Cardiac muscle cell (in vitro differentiated cells and primary cell): Measurements from ENCODE around the gene SWAP70. TPM values are rescaled to one million over a fixed set of nuclear protein-coding genes. Genes with fewer than 3 reads are reported as not detected.
"Not testable (repeated sequence)": the region's sequence is repeated elsewhere in the genome, so short reads cannot be mapped to it uniquely, and the experiment has no call there.

Experiments
- DNase-seq, 2 donors: peaks; one replicate each; pipeline versions ENCODE4 v3.0.0 to v3.0.0-alpha.2; 2010 to 2017; ENCODE audit warnings: low read depth in 1 of 2, low spot score in 1 of 2
- H3K27ac ChIP-seq: fragments of 200-600 bp; sonication (generic); 2 replicates; pipeline ENCODE4 v1.5.1; 2016
- H3K27me3 ChIP-seq: fragments of 200-600 bp; sonication (generic); 2 replicates; pipeline ENCODE4 v1.6.0; 2016; ENCODE audit warnings: control low read depth
- H3K36me3 ChIP-seq: fragments of 200-600 bp; sonication (generic); 2 replicates; pipeline ENCODE4 v1.5.1; 2016; ENCODE audit warnings: control low read depth
- H3K4me1 ChIP-seq: fragments of 200-600 bp; sonication (generic); 2 replicates; pipeline ENCODE4 v1.8.1; 2017; ENCODE audit warnings: low read depth, mild to moderate bottlenecking, mixed run types
- H3K4me3 ChIP-seq: fragments of 200-600 bp; sonication (generic); 2 replicates; pipeline ENCODE4 v1.5.1; 2016; ENCODE audit warnings: mild to moderate bottlenecking
- H3K9me3 ChIP-seq: fragments of 200-600 bp; sonication (generic); 2 replicates; pipeline ENCODE4 v1.5.1; 2017; ENCODE audit warnings: low read depth, mild to moderate bottlenecking, control low read depth
- polyA plus RNA-seq: library from polyadenylated mRNA; unstranded; fragments of >200 nt; fragmentation: Nextera tagmentation; extraction: Ambion mirVana; gene quantifications from 2 replicates; pipeline ENCODE4 v1.2.1, GENCODE V29; 2016
- total RNA-seq: library from RNA; depleted of rRNA; stranded (reverse); fragments of >200 nt; gene quantifications from 2 replicates; pipeline ENCODE4 v1.2.3, GENCODE V29; 2016
- TF ChIP-seq, protein P1 (sequence below): IDR thresholded peaks from 2 replicates; pipeline ENCODE4 v1.5.1; 2012; ENCODE audit warnings: low read depth, mild to moderate bottlenecking, low read length

SWAP70 gene
- total and polyA plus RNA-seq, 2 experiments from 2014 or later, result 10.9 to 11.1 TPM

DNA sequence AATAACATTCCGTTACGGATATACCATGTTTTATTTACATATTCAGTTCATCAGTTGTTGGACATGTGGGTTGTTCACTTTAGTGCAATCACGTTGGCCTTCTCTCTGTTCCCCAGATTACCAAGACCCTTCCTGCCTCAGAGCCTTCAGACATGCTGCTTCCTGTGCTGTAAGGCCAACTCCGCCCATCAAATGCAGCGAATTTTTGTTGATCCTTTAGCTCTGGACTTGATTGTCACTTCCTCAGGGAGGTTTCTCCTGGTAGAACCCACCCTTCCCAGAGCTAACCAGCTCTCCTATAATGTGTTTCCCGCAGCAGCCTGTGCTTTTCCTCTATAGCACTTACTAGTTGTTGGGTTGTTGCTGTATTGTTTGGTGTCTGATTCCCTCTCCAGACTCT lies 39.4 kb downstream of the SWAP70 start:
- TF ChIP-seq, protein P1, sequence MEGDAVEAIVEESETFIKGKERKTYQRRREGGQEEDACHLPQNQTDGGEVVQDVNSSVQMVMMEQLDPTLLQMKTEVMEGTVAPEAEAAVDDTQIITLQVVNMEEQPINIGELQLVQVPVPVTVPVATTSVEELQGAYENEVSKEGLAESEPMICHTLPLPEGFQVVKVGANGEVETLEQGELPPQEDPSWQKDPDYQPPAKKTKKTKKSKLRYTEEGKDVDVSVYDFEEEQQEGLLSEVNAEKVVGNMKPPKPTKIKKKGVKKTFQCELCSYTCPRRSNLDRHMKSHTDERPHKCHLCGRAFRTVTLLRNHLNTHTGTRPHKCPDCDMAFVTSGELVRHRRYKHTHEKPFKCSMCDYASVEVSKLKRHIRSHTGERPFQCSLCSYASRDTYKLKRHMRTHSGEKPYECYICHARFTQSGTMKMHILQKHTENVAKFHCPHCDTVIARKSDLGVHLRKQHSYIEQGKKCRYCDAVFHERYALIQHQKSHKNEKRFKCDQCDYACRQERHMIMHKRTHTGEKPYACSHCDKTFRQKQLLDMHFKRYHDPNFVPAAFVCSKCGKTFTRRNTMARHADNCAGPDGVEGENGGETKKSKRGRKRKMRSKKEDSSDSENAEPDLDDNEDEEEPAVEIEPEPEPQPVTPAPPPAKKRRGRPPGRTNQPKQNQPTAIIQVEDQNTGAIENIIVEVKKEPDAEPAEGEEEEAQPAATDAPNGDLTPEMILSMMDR, result no peak

GRCh38 chr11:9704037-9704436 lies 40.2 kb downstream of the SWAP70 start:
- TF ChIP-seq, protein P1, result no peak
- H3K4me3 ChIP-seq, result no peak overlapping the region
- no peaks in the 10 kb centered on the region for H3K27me3 ChIP-seq
- no peaks in the 10 kb centered on the region for H3K9me3 ChIP-seq
- H3K27ac ChIP-seq, result no peak overlapping the region
- no peaks in the 10 kb centered on the region for H3K36me3 ChIP-seq
- no peak for DNase-seq
- H3K4me1 ChIP-seq, result no peaks in the 10 kb centered on the region

More for the DNA sequence above, 39.4 kb downstream of the SWAP70 start:
- Histone ChIP-seq H3K4me1 (no peaks in the 10 kb centered on the region), H3K4me3 (no peak overlapping the region), H3K9me3 (no peaks in the 10 kb centered on the region), H3K36me3 (no peaks in the 10 kb centered on the region), H3K27me3 (no peaks in the 10 kb centered on the region), H3K27ac (no peak overlapping the region)
- no peak for DNase-seq

DNA sequence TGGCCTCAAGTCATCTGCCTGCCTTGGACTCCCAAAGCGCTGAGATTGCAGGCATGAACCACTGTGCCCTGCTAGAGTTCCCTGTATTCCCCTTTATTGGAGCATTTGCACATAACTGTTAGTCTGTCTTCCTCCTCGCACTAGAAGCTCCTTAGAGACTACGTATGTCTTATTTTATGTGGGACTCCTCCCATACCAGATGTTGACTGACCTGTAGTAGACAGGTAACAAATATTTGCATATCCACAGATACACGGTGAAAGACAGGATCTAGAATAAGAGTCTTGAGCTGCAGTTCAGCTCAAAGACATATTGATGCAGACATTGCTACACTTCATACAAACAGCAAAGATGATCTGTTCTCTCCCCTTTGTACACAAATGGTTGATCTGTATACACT lies 40.7 kb downstream of the SWAP70 start:
- Histone ChIP-seq H3K36me3 (no peaks in the 10 kb centered on the region), H3K4me1 (no peaks in the 10 kb centered on the region), H3K4me3 (no peak overlapping the region), H3K27me3 (no peaks in the 10 kb centered on the region), H3K9me3 (no peaks in the 10 kb centered on the region), H3K27ac (no peak overlapping the region)
- TF ChIP-seq, protein P1, result no peak
- DNase-seq, result no peak

GRCh38 chr11:9705361-9705760 lies 41.5 kb downstream of the SWAP70 start:
- not testable (repeated sequence) for DNase-seq, H3K4me1 ChIP-seq, H3K36me3 ChIP-seq, H3K4me3 ChIP-seq, H3K27me3 ChIP-seq, H3K9me3 ChIP-seq, H3K27ac ChIP-seq

GRCh38 chr11:9708544-9708943 lies 44.7 kb downstream of the SWAP70 start:
- H3K36me3 ChIP-seq, result no peaks in the 10 kb centered on the region
- no peak for DNase-seq
- no peak overlapping the region for H3K4me3 ChIP-seq
- H3K4me1 ChIP-seq, result peaks cover 6% of the 10 kb centered on the region
- TF ChIP-seq, protein P1, result no peak
- H3K9me3 ChIP-seq, result no peaks in the 10 kb centered on the region
- no peak overlapping the region for H3K27ac ChIP-seq
- no peaks in the 10 kb centered on the region for H3K27me3 ChIP-seq

DNA sequence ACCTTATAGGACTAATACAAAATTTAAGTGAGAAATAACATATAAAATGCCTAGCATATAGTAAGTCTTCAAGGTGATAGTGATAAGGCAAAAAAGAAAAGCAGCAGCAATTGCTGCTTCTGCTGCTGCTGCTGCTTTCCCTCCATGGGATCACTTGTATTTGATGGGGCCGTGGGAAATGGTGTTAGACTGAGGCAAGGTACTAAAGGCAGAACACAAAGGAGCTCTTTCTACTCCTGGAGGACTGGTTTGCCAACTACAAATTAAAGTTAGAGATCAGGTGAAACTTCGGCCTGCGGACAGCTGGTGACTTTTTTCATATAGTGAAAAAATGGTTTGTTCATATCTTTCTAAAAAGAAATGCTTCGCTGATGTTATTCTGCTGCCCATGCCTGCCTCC lies 46.3 kb downstream of the SWAP70 start:
- Histone ChIP-seq H3K9me3 (no peaks in the 10 kb centered on the region), H3K4me3 (no peak overlapping the region), H3K27me3 (no peaks in the 10 kb centered on the region), H3K27ac (no peak overlapping the region), H3K36me3 (no peaks in the 10 kb centered on the region), H3K4me1 (peaks cover 6% of the 10 kb centered on the region)
- TF ChIP-seq, protein P1, result no peak
- DNase-seq, result no peak
